ENCODE data around the gene CLCA2. TPM values are rescaled to one million over a fixed set of nuclear protein-coding genes. Genes with fewer than 3 reads are reported as not detected.

The CLCA2 gene
- total and polyA plus RNA-seq, 2 experiments from 2014 or later, result not detected

DNA sequence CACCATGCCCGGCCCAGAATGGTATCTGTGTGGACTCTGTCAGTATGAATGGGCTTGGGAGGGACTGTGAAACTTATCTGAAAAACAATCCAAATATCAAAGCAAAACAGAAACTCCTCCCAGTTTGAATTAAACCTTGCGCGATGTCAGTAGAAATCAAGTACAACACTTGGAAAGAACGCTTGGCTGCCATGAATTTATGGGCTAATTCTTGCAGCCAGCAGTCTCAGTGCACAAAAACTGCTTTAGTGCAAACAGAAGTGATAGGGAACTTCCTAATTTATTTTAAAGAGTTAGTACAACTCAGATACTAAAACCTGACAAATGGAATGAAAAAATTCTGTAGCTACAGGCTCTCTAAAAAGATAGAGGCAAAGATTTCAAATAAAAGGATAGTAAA, 53.3 kb downstream of the CLCA2 start:
- Mint-ChIP-seq H3K4me1 (peaks cover 2% of the 10 kb centered on the region; the same call in 2 of the 3 replicates), H3K36me3 (ENCODE audit: low read depth) (no peaks in the 10 kb centered on the region), H3K4me3 (no peak overlapping the region), H3K9me3 (no peaks in the 10 kb centered on the region), H3K27me3 (ENCODE audit: insufficient read depth, low read depth, poor library complexity) (no peaks in the 10 kb centered on the region), H3K27ac (no peak overlapping the region)
- Histone ChIP-seq H3K27ac (ENCODE audit: low read depth) (no peak overlapping the region), H3K79me2 (replicated peaks; ENCODE audit: insufficient read depth) (no peaks in the 10 kb centered on the region), H3K4me2 (no peak overlapping the region), H3F3A (replicated peaks; ENCODE audit: low read depth) (no peaks in the 10 kb centered on the region), H3K4me3 (no peak overlapping the region), H2AFZ (peak overlapping the region; percentile 43; the same call in 1 of the 2 replicates), H3K36me3 (ENCODE audit: insufficient read depth) (no peaks in the 10 kb centered on the region), H3K4me1 (ENCODE audit: insufficient read depth) (peaks cover 3% of the 10 kb centered on the region), H3K9me2 (ENCODE audit: insufficient read depth) (no peaks in the 10 kb centered on the region), H4K20me1 (replicated peaks; ENCODE audit: insufficient read depth) (no peaks in the 10 kb centered on the region), H3K27me3 (ENCODE audit: insufficient read depth) (no peaks in the 10 kb centered on the region)
- no peak for DNase-seq (ENCODE audit: low spot score)
- no peak for ATAC-seq
- TF ChIP-seq NANOG (IDR thresholded peaks at IDR 0.05; ENCODE audit: borderline replicate concordance) (no peak), CREB1 (CRISPR knock-in tag; IDR thresholded peaks at IDR 0.05; ENCODE audit: low read depth) (no peak), ZNF114 (CRISPR knock-in tag; IDR thresholded peaks at IDR 0.05) (no peak), STAT1 (IDR thresholded peaks at IDR 0.05; ENCODE audit: unreplicated experiment) (no peak), POLR2AphosphoS5 (IDR thresholded peaks at IDR 0.05; ENCODE audit: low read depth) (no peak), JUNB (IDR thresholded peaks at IDR 0.05; ENCODE audit: unreplicated experiment) (no peak), EZH2phosphoT487 (IDR thresholded peaks at IDR 0.05; ENCODE audit: unreplicated experiment) (no peak), ZNF331 (CRISPR knock-in tag; IDR thresholded peaks at IDR 0.05; ENCODE audit: low read depth) (no peak), REST (IDR thresholded peaks at IDR 0.05; ENCODE audit: unreplicated experiment) (no peak)
- TF ChIP-seq, protein P1, sequence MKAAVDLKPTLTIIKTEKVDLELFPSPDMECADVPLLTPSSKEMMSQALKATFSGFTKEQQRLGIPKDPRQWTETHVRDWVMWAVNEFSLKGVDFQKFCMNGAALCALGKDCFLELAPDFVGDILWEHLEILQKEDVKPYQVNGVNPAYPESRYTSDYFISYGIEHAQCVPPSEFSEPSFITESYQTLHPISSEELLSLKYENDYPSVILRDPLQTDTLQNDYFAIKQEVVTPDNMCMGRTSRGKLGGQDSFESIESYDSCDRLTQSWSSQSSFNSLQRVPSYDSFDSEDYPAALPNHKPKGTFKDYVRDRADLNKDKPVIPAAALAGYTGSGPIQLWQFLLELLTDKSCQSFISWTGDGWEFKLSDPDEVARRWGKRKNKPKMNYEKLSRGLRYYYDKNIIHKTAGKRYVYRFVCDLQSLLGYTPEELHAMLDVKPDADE (IDR thresholded peaks at IDR 0.05), result no peak

DNA sequence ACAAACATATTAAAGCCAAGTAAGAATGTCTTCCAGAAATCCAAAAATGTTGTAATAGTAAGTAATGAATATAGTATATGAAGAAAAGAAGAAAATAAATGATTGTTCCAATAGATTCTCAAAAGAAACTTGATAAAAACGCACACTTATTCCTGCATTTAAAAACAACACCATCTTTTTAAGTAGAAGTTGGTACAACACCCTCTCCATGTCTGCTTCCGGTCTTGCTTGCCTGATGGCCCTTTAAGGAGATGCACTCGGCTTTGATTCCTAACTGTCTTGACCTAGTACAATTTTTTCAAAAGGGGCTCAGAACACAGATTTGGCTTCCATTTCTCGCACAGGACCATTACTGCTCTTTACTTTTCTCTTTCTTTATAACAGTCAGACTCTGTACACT, 53.7 kb downstream of the CLCA2 start:
- H4K20me1 ChIP-seq (replicated peaks; ENCODE audit: insufficient read depth), result no peaks in the 10 kb centered on the region
- peaks cover 7% of the 10 kb centered on the region for H3K4me1 ChIP-seq (ENCODE audit: insufficient read depth)
- H3K4me3 ChIP-seq, result no peak overlapping the region
- no peak for DNase-seq (ENCODE audit: low spot score)
- H3K27ac ChIP-seq (ENCODE audit: low read depth), result no peak overlapping the region
- H3K79me2 ChIP-seq (replicated peaks; ENCODE audit: insufficient read depth), result no peaks in the 10 kb centered on the region
- no peaks in the 10 kb centered on the region for H3K36me3 ChIP-seq (ENCODE audit: insufficient read depth)
- Mint-ChIP-seq H3K9me3 (no peaks in the 10 kb centered on the region), H3K27ac (no peak overlapping the region), H3K4me1 (peaks cover 3% of the 10 kb centered on the region; the same call in 1 of the 3 replicates), H3K4me3 (no peak overlapping the region), H3K36me3 (ENCODE audit: low read depth) (no peaks in the 10 kb centered on the region), H3K27me3 (ENCODE audit: insufficient read depth, low read depth, poor library complexity) (no peaks in the 10 kb centered on the region)
- no peaks in the 10 kb centered on the region for H3K9me2 ChIP-seq (ENCODE audit: insufficient read depth)
- H3K27me3 ChIP-seq (ENCODE audit: insufficient read depth), result no peaks in the 10 kb centered on the region
- H2AFZ ChIP-seq, result no peak overlapping the region
- H3F3A ChIP-seq (replicated peaks; ENCODE audit: low read depth), result no peaks in the 10 kb centered on the region
- H3K4me2 ChIP-seq, result no peak overlapping the region
- ATAC-seq, result no peak
- TF ChIP-seq REST (IDR thresholded peaks at IDR 0.05; ENCODE audit: unreplicated experiment), result no peak
- TF ChIP-seq EZH2phosphoT487 (IDR thresholded peaks at IDR 0.05; ENCODE audit: unreplicated experiment), result no peak

All from GM23338 (cell line).